ENCODE measurements around the gene COL20A1. TPM values are rescaled to one million over a fixed set of nuclear protein-coding genes. Genes with fewer than 3 reads are reported as not detected.

The COL20A1 gene
- total RNA-seq, 2 experiments from 2014 or later = not detected

GRCh38 chr20:63289311-63290135, 3.5 kb upstream of the COL20A1 start:
- no peak overlapping the region for H3K27ac Mint-ChIP-seq
- no peak for DNase-seq

GRCh38 chr20:63290136-63290676, 2.8 kb upstream of the COL20A1 start:
- Mint-ChIP-seq H3K4me3 (no peak overlapping the region), H3K27ac (no peak overlapping the region), H3K9me3 (ENCODE audit: insufficient read depth) (no peaks in the 10 kb centered on the region), H3K27me3 (ENCODE audit: low read depth) (peaks cover 2% of the 10 kb centered on the region), H3K4me1 (ENCODE audit: low read depth) (peaks cover 1% of the 10 kb centered on the region), H3K36me3 (ENCODE audit: low read depth) (peaks cover 3% of the 10 kb centered on the region)
- ChIA-PET CTCF (interaction anchor here (1.3 to 2.6 kb wide), 2 partner anchors 10 to 67 kb away, joined by 3 to 19 read pairs; no protein-coding TSS in a partner anchor), POLR2A (no interaction called here)
- ATAC-seq (no peak), DNase-seq (no peak)

More at GRCh38 chr20:63289311-63290135, 3.5 kb upstream of the COL20A1 start:
- Mint-ChIP-seq H3K36me3 (ENCODE audit: low read depth) (peaks cover 3% of the 10 kb centered on the region), H3K4me3 (no peak overlapping the region), H3K4me1 (ENCODE audit: low read depth) (no peaks in the 10 kb centered on the region), H3K9me3 (ENCODE audit: insufficient read depth) (no peaks in the 10 kb centered on the region), H3K27me3 (ENCODE audit: low read depth) (no peaks in the 10 kb centered on the region)
- POLR2A ChIA-PET = no interaction called here
- CTCF ChIA-PET = interaction anchor here (1.3 to 2.6 kb wide), 2 partner anchors 9 to 66 kb away, joined by 3 to 19 read pairs; no protein-coding TSS in a partner anchor
- ATAC-seq = no peak

GRCh38 chr20:63290677-63291472, 2.1 kb upstream of the COL20A1 start:
- H3K27me3 Mint-ChIP-seq (ENCODE audit: low read depth) = peaks cover 2% of the 10 kb centered on the region
- peaks cover 3% of the 10 kb centered on the region for H3K36me3 Mint-ChIP-seq (ENCODE audit: low read depth)
- no peaks in the 10 kb centered on the region for H3K9me3 Mint-ChIP-seq (ENCODE audit: insufficient read depth)
- ChIA-PET POLR2A (no interaction called here), CTCF (interaction anchor here (1.1 to 2.6 kb wide), 3 partner anchors 11 to 67 kb away, joined by 3 to 19 read pairs (median 3); no protein-coding TSS in a partner anchor)
- no peak overlapping the region for H3K27ac Mint-ChIP-seq
- H3K4me3 Mint-ChIP-seq = no peak overlapping the region
- H3K4me1 Mint-ChIP-seq (ENCODE audit: low read depth) = peaks cover 8% of the 10 kb centered on the region
- peak; percentile 68 for ATAC-seq
- peak; percentile 66 for DNase-seq

GRCh38 chr20:63291811-63292210, 1.2 kb upstream of the COL20A1 start:
- H3K27ac Mint-ChIP-seq = no peak overlapping the region
- peaks cover 3% of the 10 kb centered on the region for H3K36me3 Mint-ChIP-seq (ENCODE audit: low read depth)
- peaks cover 2% of the 10 kb centered on the region for H3K27me3 Mint-ChIP-seq (ENCODE audit: low read depth)
- DNase-seq = no peak
- H3K9me3 Mint-ChIP-seq (ENCODE audit: insufficient read depth) = no peaks in the 10 kb centered on the region
- ChIA-PET POLR2A (no interaction called here), CTCF (interaction anchor here (1.1 to 2.6 kb wide), 2 partner anchors 18 to 68 kb away, joined by 3 to 19 read pairs; no protein-coding TSS in a partner anchor)
- peaks cover 10% of the 10 kb centered on the region for H3K4me1 Mint-ChIP-seq (ENCODE audit: low read depth)
- no peak overlapping the region for H3K4me3 Mint-ChIP-seq
- ATAC-seq = no peak

GRCh38 chr20:63292292-63292701, 689 bp upstream of the COL20A1 start:
- Mint-ChIP-seq H3K9me3 (ENCODE audit: insufficient read depth) (no peaks in the 10 kb centered on the region), H3K4me3 (no peak overlapping the region), H3K27ac (no peak overlapping the region), H3K27me3 (ENCODE audit: low read depth) (peaks cover 2% of the 10 kb centered on the region), H3K36me3 (ENCODE audit: low read depth) (peaks cover 3% of the 10 kb centered on the region), H3K4me1 (ENCODE audit: low read depth) (peaks cover 10% of the 10 kb centered on the region)
- ChIA-PET POLR2A (no interaction called here), CTCF (interaction anchor here (2.6 kb wide), 1 partner anchor 69 kb away, joined by 19 read pairs; no protein-coding TSS in a partner anchor)
- DNase-seq (no peak), ATAC-seq (no peak)

GRCh38 chr20:63293456-63293855, 470 bp downstream of the COL20A1 start:
- Mint-ChIP-seq H3K36me3 (ENCODE audit: low read depth) (no peaks in the 10 kb centered on the region), H3K4me3 (no peak overlapping the region), H3K27me3 (ENCODE audit: low read depth) (peaks cover 2% of the 10 kb centered on the region), H3K4me1 (ENCODE audit: low read depth) (peaks cover 10% of the 10 kb centered on the region), H3K9me3 (ENCODE audit: insufficient read depth) (no peaks in the 10 kb centered on the region), H3K27ac (no peak overlapping the region)
- ChIA-PET POLR2A (no interaction called here), CTCF (no interaction called here)
- ATAC-seq (no peak), DNase-seq (no peak)

GRCh38 chr20:63293871-63294535, 1.0 kb downstream of the COL20A1 start:
- POLR2A ChIA-PET = no interaction called here
- CTCF ChIA-PET = interaction anchor here (0.7 kb wide), 1 partner anchor 70 kb away, joined by 3 read pairs; no protein-coding TSS in a partner anchor
- peaks cover 10% of the 10 kb centered on the region for H3K4me1 Mint-ChIP-seq (ENCODE audit: low read depth)
- no peaks in the 10 kb centered on the region for H3K36me3 Mint-ChIP-seq (ENCODE audit: low read depth)
- no peak for ATAC-seq
- no peaks in the 10 kb centered on the region for H3K9me3 Mint-ChIP-seq (ENCODE audit: insufficient read depth)
- no peak for DNase-seq
- peaks cover 2% of the 10 kb centered on the region for H3K27me3 Mint-ChIP-seq (ENCODE audit: low read depth)
- no peak overlapping the region for H3K27ac Mint-ChIP-seq
- no peak overlapping the region for H3K4me3 Mint-ChIP-seq

GRCh38 chr20:63294536-63294900, 1.5 kb downstream of the COL20A1 start:
- peaks cover 3% of the 10 kb centered on the region for H3K27me3 Mint-ChIP-seq (ENCODE audit: low read depth)
- POLR2A ChIA-PET = interaction anchor here (1.0 kb wide), 1 partner anchor 12 kb away, joined by 3 read pairs; no protein-coding TSS in a partner anchor
- ATAC-seq (no peak), DNase-seq (no peak)
- peaks cover 10% of the 10 kb centered on the region for H3K4me1 Mint-ChIP-seq (ENCODE audit: low read depth)
- no peaks in the 10 kb centered on the region for H3K9me3 Mint-ChIP-seq (ENCODE audit: insufficient read depth)
- CTCF ChIA-PET = interaction anchor here (0.7 kb wide), 1 partner anchor 70 kb away, joined by 3 read pairs; no protein-coding TSS in a partner anchor
- H3K27ac Mint-ChIP-seq = no peak overlapping the region
- H3K4me3 Mint-ChIP-seq = no peak overlapping the region
- no peaks in the 10 kb centered on the region for H3K36me3 Mint-ChIP-seq (ENCODE audit: low read depth)

- POLR2A ChIA-PET = interaction anchor here (1.0 kb wide), 1 partner anchor 13 kb away, joined by 3 read pairs; no protein-coding TSS in a partner anchor
- Mint-ChIP-seq H3K27ac (no peak overlapping the region), H3K4me1 (ENCODE audit: low read depth) (peaks cover 10% of the 10 kb centered on the region), H3K9me3 (ENCODE audit: insufficient read depth) (no peaks in the 10 kb centered on the region), H3K27me3 (ENCODE audit: low read depth) (peaks cover 4% of the 10 kb centered on the region), H3K4me3 (no peak overlapping the region), H3K36me3 (ENCODE audit: low read depth) (no peaks in the 10 kb centered on the region)
- CTCF ChIA-PET = interaction anchor here (0.9 to 2.4 kb wide), 2 partner anchors 14 to 72 kb away, joined by 3 to 6 read pairs; no protein-coding TSS in a partner anchor
- DNase-seq (no peak), ATAC-seq (no peak)
Measured at GRCh38 chr20:63295018-63295417, 2.0 kb downstream of the COL20A1 start.

GRCh38 chr20:63295422-63295821, 2.4 kb downstream of the COL20A1 start:
- H3K4me3 Mint-ChIP-seq = no peak overlapping the region
- ATAC-seq (peak; percentile 35), DNase-seq (peak; percentile 36)
- ChIA-PET POLR2A (interaction anchor here (1.0 kb wide), 1 partner anchor 13 kb away, joined by 3 read pairs; no protein-coding TSS in a partner anchor), CTCF (interaction anchor here (0.9 to 2.4 kb wide), 2 partner anchors 14 to 72 kb away, joined by 3 to 6 read pairs; no protein-coding TSS in a partner anchor)
- no peak overlapping the region for H3K27ac Mint-ChIP-seq
- H3K4me1 Mint-ChIP-seq (ENCODE audit: low read depth) = peaks cover 10% of the 10 kb centered on the region
- H3K27me3 Mint-ChIP-seq (ENCODE audit: low read depth) = peaks cover 4% of the 10 kb centered on the region
- no peaks in the 10 kb centered on the region for H3K36me3 Mint-ChIP-seq (ENCODE audit: low read depth)
- no peaks in the 10 kb centered on the region for H3K9me3 Mint-ChIP-seq (ENCODE audit: insufficient read depth)

GRCh38 chr20:63295846-63296245, 2.9 kb downstream of the COL20A1 start:
- ATAC-seq = peak; percentile 24
- ChIA-PET POLR2A (interaction anchor here (1.2 kb wide), 1 partner anchor 15 kb away, joined by 4 read pairs; no protein-coding TSS in a partner anchor), CTCF (interaction anchor here (0.9 to 2.4 kb wide), 2 partner anchors 13 to 73 kb away, joined by 3 to 6 read pairs; no protein-coding TSS in a partner anchor)
- Mint-ChIP-seq H3K9me3 (ENCODE audit: insufficient read depth) (no peaks in the 10 kb centered on the region), H3K27ac (no peak overlapping the region), H3K4me3 (no peak overlapping the region), H3K4me1 (ENCODE audit: low read depth) (peaks cover 10% of the 10 kb centered on the region), H3K36me3 (ENCODE audit: low read depth) (no peaks in the 10 kb centered on the region), H3K27me3 (ENCODE audit: low read depth) (peaks cover 4% of the 10 kb centered on the region)
- DNase-seq = no peak
